Uterus (tissue), 4 donors: Measurements from ENCODE around the gene HTR1E. TPM values are rescaled to one million over a fixed set of nuclear protein-coding genes. Genes with fewer than 3 reads are reported as not detected.

Source experiments
- DNase-seq, 2 donors: peaks; one replicate each; pipeline ENCODE4 v3.0.0-alpha.2; 2019 to 2020
- H3K27ac ChIP-seq, 2 donors: fragments of 200-600 bp; sonication (generic); 1 replicate in 1 of 2; 2 replicates in 1 of 2; pipeline ENCODE4 v1.5.1; 2016 to 2018
- H3K27me3 ChIP-seq, 2 donors: fragments of 200-600 bp; sonication (generic); one replicate each; pipeline ENCODE4 v1.5.1; 2018 to 2019; ENCODE audit warnings: control low read depth in 1 of 2
- H3K36me3 ChIP-seq, 2 donors: fragments of 200-600 bp; sonication (generic); one replicate each; pipeline ENCODE4 v1.5.1; 2019; ENCODE audit warnings: control low read depth in 1 of 2
- H3K4me1 ChIP-seq, 2 donors: fragments of 200-600 bp; sonication (generic); one replicate each; pipeline ENCODE4 v1.5.1; 2018 to 2019; ENCODE audit warnings: control low read depth in 1 of 2
- H3K4me3 ChIP-seq, 2 donors: fragments of 200-600 bp; sonication (generic); 1 replicate in 1 of 2; 2 replicates in 1 of 2; pipeline ENCODE4 v1.5.1; 2018 to 2019; ENCODE audit warnings: mild to moderate bottlenecking in 1 of 2
- H3K9me3 ChIP-seq, 2 donors: fragments of 200-600 bp; sonication (generic); one replicate each; pipeline ENCODE4 v1.5.1; 2019; ENCODE audit warnings: control low read depth in 1 of 2
- POLR2A ChIP-seq, 2 donors: fragments of 450-650 bp; IDR thresholded peaks; one replicate each; pipeline ENCODE4 v1.6.1; 2016; ENCODE audit warnings: antibody characterized with exemption in 2 of 2, mild to moderate bottlenecking in 1 of 2, moderate library complexity in 1 of 2
- intact Hi-C: fragments of 100-400 bp; cut with DNase I; formaldehyde crosslinking; loops from one replicate; pipeline ENCODE4 v1.15.1; 2023; ENCODE audit warnings: low total_unique reads
- total RNA-seq, 4 donors: library from RNA; depleted of rRNA in 3 of 4; stranded (reverse); fragments of >200 nt in 3 of 4; gene quantifications; one replicate each; pipeline versions ENCODE4 v1.1.0 to v1.2.4, GENCODE V29; 2014 to 2023
- TF ChIP-seq, protein P1 (sequence below), 4 experiments: fragments of 200-600 bp in 2 of 4; fragments of 450-650 bp in 2 of 4; sonication (generic) in 2 of 4; IDR thresholded peaks; one replicate each; pipeline ENCODE4 v1.5.1; 2016 to 2019; ENCODE audit warnings: antibody characterized with exemption in 4 of 4, mild to moderate bottlenecking in 2 of 4, moderate library complexity in 1 of 4
- donor health status: DM: yes; HTN: yes; CAD: no.

Gene HTR1E
- total RNA-seq, 4 donors from 2014 or later: 2.1 TPM; not detected in 3

DNA sequence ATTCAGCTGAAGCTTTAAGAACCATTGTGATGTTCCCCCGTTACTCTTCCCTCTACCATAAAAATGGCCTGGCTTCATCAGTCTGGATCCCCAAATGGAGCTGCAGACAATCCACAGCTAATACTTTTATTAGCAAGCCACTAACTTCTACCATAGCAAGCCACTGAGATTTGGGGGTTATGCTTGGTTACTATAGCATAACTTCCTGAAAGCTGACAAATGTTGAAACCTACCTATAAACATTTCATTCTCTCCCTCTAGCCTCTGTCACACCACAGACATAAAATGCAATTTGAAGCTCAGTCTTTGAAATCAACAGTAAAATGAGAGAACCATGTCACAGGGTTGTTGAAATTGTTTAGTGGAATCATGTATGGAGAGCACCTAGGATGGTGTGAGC is 3.0 kb upstream of the HTR1E start:
- no peak for TF ChIP-seq POLR2A (IDR thresholded peaks at IDR 0.05)
- TF ChIP-seq, protein P1, sequence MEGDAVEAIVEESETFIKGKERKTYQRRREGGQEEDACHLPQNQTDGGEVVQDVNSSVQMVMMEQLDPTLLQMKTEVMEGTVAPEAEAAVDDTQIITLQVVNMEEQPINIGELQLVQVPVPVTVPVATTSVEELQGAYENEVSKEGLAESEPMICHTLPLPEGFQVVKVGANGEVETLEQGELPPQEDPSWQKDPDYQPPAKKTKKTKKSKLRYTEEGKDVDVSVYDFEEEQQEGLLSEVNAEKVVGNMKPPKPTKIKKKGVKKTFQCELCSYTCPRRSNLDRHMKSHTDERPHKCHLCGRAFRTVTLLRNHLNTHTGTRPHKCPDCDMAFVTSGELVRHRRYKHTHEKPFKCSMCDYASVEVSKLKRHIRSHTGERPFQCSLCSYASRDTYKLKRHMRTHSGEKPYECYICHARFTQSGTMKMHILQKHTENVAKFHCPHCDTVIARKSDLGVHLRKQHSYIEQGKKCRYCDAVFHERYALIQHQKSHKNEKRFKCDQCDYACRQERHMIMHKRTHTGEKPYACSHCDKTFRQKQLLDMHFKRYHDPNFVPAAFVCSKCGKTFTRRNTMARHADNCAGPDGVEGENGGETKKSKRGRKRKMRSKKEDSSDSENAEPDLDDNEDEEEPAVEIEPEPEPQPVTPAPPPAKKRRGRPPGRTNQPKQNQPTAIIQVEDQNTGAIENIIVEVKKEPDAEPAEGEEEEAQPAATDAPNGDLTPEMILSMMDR (IDR thresholded peaks at IDR 0.05): no peak
- H3K9me3 ChIP-seq: no peaks in the 10 kb centered on the region
- no peak overlapping the region for H3K27ac ChIP-seq
- H3K27me3 ChIP-seq: no peaks in the 10 kb centered on the region
- H3K36me3 ChIP-seq: no peaks in the 10 kb centered on the region
- no peak overlapping the region for H3K4me3 ChIP-seq
- no peaks in the 10 kb centered on the region for H3K4me1 ChIP-seq
- intact Hi-C loops: no loop called here
- DNase-seq: no peak

- Histone ChIP-seq H3K4me3 (peak overlapping the region; percentile 41 to 52), H3K4me1 (no peaks in the 10 kb centered on the region), H3K9me3 (no peaks in the 10 kb centered on the region), H3K27ac (peak overlapping the region in 1 of 2 donors; percentile 53), H3K36me3 (no peaks in the 10 kb centered on the region), H3K27me3 (no peaks in the 10 kb centered on the region)
- intact Hi-C loops: no loop called here
- no peak for DNase-seq
- no peak for TF ChIP-seq POLR2A (IDR thresholded peaks at IDR 0.05)
- TF ChIP-seq, protein P1 (IDR thresholded peaks at IDR 0.05): no peak
These were observed 502 bp upstream of the HTR1E start for GRCh38 chr6:86936834-86937218.

- DNase-seq: no peak
- Histone ChIP-seq H3K27me3 (no peaks in the 10 kb centered on the region), H3K4me3 (no peak overlapping the region), H3K36me3 (no peaks in the 10 kb centered on the region), H3K9me3 (no peaks in the 10 kb centered on the region), H3K27ac (no peak overlapping the region), H3K4me1 (no peaks in the 10 kb centered on the region)
- intact Hi-C loops: no loop called here
- TF ChIP-seq, protein P1 (IDR thresholded peaks at IDR 0.05): no peak
These were observed 1.5 kb downstream of the HTR1E start for GRCh38 chr6:86938814-86939213.

DNA sequence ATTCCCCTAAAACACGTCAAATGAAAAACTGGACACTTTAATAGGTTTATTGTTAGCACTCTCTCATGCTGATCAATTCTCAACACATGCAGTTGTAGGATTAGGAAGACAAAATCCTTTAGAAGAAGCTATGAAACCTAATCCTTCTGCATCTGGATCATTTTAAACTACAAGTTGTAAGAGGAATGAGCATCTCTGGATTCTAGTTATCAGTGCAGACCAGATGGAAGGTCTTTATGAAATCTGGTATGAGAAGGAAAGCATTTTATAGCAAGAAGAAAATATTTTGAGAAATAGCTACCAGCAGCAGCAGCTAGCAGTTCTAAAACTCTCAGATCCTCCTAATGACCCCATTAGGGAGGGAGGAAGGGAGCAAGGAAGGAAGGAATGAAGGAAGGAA is 4.1 kb downstream of the HTR1E start:
- Histone ChIP-seq H3K36me3 (no peaks in the 10 kb centered on the region), H3K9me3 (no peaks in the 10 kb centered on the region), H3K27me3 (no peaks in the 10 kb centered on the region), H3K4me1 (no peaks in the 10 kb centered on the region), H3K4me3 (no peak overlapping the region), H3K27ac (no peak overlapping the region)
- no peak for TF ChIP-seq POLR2A (IDR thresholded peaks at IDR 0.05)
- TF ChIP-seq, protein P1 (IDR thresholded peaks at IDR 0.05): no peak
- no peak for DNase-seq
- intact Hi-C loops: no loop called here

DNA sequence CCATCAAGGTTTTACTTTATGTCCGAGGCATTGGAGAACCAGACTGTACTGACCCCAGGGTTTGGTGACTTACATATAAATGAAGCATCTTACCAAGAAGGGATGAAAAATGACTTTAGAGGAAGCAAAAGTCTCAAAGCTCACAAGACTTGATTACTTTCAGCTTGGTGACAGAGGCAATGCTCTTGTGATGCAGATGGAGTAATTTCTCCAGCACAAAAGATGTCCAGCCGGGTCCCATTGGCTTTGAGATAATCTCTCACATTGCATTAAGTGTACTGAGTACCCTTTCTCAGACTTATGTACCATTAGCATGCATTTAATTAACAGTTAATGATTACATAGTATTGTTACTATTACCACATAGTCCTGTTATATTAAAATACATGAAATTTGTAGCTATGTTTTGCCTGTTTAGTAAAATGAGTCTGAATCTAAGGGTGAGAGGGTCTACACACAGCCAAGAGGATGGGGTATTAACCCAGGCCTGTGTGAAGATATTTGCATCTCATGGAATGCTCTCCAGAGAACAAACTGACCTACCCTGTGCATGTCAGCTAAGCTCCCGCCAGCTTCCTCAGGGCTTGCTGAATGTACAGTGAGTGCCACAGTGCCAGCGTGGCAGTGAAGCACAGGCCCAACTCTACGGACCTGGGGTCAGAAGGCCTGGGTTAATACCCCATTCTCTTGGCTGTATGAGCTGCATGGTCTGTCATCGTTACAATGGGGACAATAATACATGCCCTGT is 5.6 kb downstream of the HTR1E start:
- intact Hi-C loops: no loop called here
- no peak overlapping the region for H3K4me3 ChIP-seq
- no peak for DNase-seq
- H3K4me1 ChIP-seq: no peaks in the 10 kb centered on the region
- no peak overlapping the region for H3K27ac ChIP-seq
- TF ChIP-seq POLR2A (IDR thresholded peaks at IDR 0.05): no peak
- TF ChIP-seq, protein P1 (IDR thresholded peaks at IDR 0.05): no peak
- H3K9me3 ChIP-seq: no peaks in the 10 kb centered on the region
- H3K27me3 ChIP-seq: no peaks in the 10 kb centered on the region
- no peaks in the 10 kb centered on the region for H3K36me3 ChIP-seq
